ENCODE data around the gene PEPD. TPM values are rescaled to one million over a fixed set of nuclear protein-coding genes. Genes with fewer than 3 reads are reported as not detected.

Gene PEPD
- total and polyA plus RNA-seq, 2 donors (not counting 3 experiments of a cell fraction or from before 2014, with no cell fraction given), result 73.7 to 126 TPM

DNA sequence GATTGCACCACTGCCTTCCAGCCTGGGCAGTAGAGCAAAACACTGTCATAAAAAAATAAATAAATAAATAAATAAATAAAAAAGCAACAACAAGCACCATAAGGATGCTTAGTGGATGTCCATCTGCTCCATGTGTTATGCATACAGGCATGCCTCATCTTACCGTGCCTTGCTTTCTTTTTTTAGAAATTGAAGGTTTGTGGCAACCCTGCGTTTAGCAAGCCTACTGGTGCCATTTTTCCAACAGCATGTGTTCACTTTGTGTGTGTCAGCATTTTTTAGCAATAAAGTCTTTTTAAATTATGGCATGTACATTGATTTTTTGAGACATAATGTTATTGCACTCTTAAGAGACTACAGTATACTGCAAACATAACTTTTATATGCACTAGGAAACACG, 68.3 kb downstream of the PEPD start:
- DNase-seq (ENCODE audit: low read depth, low spot score), result no peak
- dilution Hi-C loops (cut with MboI; ENCODE audit: extremely low pct_ligation_motif_present, low sequenced_read_pairs), result no loop called here
- Histone ChIP-seq H3K9me1 (replicated peaks; ENCODE audit: control insufficient read depth, extremely low read depth, insufficient read depth, low read length) (no peaks in the 10 kb centered on the region), H3K9me3 (replicated peaks; ENCODE audit: control insufficient read depth, insufficient read depth, low read length) (no peaks in the 10 kb centered on the region), H3K27ac (ENCODE audit: insufficient read depth, low read depth, low read length) (no peak overlapping the region), H3K79me2 (ENCODE audit: control insufficient read depth, insufficient read depth, low read length) (no peaks in the 10 kb centered on the region), H3K36me3 (ENCODE audit: control insufficient read depth in 2 of 2, extremely low read depth in 1 of 2, insufficient read depth in 2 of 2, low read length in 2 of 2) (no peaks in the 10 kb centered on the region), H2AFZ (ENCODE audit: low read depth, low read length) (no peak overlapping the region), H3K4me3 (replicated peaks in 1 of 3; ENCODE audit: insufficient read depth in 1 of 3, low read depth in 1 of 3, low read length in 3 of 3) (no peak overlapping the region), H3K4me2 (ENCODE audit: insufficient read depth, low read length) (no peak overlapping the region), H3K9ac (replicated peaks; ENCODE audit: extremely low read depth, insufficient read depth, low read length) (no peak overlapping the region), H3K27me3 (ENCODE audit: control insufficient read depth in 2 of 2, insufficient read depth in 2 of 2, low read length in 2 of 2) (no peaks in the 10 kb centered on the region), H3K4me1 (ENCODE audit: control insufficient read depth, extremely low read depth, insufficient read depth, low read length) (no peaks in the 10 kb centered on the region), H4K20me1 (replicated peaks; ENCODE audit: control insufficient read depth, extremely low read depth, insufficient read depth, low read length) (no peaks in the 10 kb centered on the region)
- CTCF ChIA-PET, result interaction anchor here (1.0 to 2.4 kb wide), 3 partner anchors 10 to 37 kb away, joined by 3 to 8 read pairs (median 4); no protein-coding TSS in a partner anchor
- intact Hi-C loops (cut with micrococcal nuclease), result no loop called here
- no TSS peak for BruUV-seq (replicated peaks)
- TF ChIP-seq, protein P1, sequence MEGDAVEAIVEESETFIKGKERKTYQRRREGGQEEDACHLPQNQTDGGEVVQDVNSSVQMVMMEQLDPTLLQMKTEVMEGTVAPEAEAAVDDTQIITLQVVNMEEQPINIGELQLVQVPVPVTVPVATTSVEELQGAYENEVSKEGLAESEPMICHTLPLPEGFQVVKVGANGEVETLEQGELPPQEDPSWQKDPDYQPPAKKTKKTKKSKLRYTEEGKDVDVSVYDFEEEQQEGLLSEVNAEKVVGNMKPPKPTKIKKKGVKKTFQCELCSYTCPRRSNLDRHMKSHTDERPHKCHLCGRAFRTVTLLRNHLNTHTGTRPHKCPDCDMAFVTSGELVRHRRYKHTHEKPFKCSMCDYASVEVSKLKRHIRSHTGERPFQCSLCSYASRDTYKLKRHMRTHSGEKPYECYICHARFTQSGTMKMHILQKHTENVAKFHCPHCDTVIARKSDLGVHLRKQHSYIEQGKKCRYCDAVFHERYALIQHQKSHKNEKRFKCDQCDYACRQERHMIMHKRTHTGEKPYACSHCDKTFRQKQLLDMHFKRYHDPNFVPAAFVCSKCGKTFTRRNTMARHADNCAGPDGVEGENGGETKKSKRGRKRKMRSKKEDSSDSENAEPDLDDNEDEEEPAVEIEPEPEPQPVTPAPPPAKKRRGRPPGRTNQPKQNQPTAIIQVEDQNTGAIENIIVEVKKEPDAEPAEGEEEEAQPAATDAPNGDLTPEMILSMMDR (IDR thresholded peaks at IDR 0.05; ENCODE audit: extremely low read depth in 1 of 2, insufficient read depth in 1 of 2, low read depth in 1 of 2, low read length in 2 of 2), result no peak
- no peak for TF ChIP-seq POLR2A (IDR thresholded peaks at IDR 0.05; ENCODE audit: low read depth, low read length)
- no peak for TF ChIP-seq JUN (IDR thresholded peaks at IDR 0.05; ENCODE audit: borderline replicate concordance, insufficient read depth, insufficient read length, low read depth)
- no peak for TF ChIP-seq MYC (IDR thresholded peaks at IDR 0.05; ENCODE audit: low read depth, low read length)
- TF ChIP-seq, protein P2, sequence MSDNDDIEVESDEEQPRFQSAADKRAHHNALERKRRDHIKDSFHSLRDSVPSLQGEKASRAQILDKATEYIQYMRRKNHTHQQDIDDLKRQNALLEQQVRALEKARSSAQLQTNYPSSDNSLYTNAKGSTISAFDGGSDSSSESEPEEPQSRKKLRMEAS (IDR thresholded peaks at IDR 0.05; ENCODE audit: insufficient read depth, insufficient read length), result no peak
- no peak for TF ChIP-seq EZH2 (IDR thresholded peaks at IDR 0.05; ENCODE audit: borderline replicate concordance, low read depth, low read length, severe bottlenecking)
- TF ChIP-seq POLR2AphosphoS5 (IDR thresholded peaks at IDR 0.05; ENCODE audit: insufficient read depth, low read depth, low read length), result no peak
- FAIRE-seq, result no peak
- POLR2A ChIA-PET, result no interaction called here
